Gastrocnemius medialis (tissue), 4 donors: ENCODE data around the gene EVX2. TPM values are rescaled to one million over a fixed set of nuclear protein-coding genes. Genes with fewer than 3 reads are reported as not detected.

Source experiments
- ATAC-seq, 2 donors: fragments of 150-250 bp; one replicate each; pipeline ENCODE4 v1.9.1; 2016
- DNase-seq, 2 donors: peaks; one replicate each; pipeline ENCODE4 v3.0.0-alpha.2; 2019
- H3K27ac ChIP-seq, 4 donors: fragments of 200-600 bp; sonication (generic); 1 replicate in 1 of 4; 2 replicates in 3 of 4; pipeline ENCODE4 v1.5.1; 2016 to 2018; ENCODE audit warnings: mild to moderate bottlenecking in 2 of 4, moderate library complexity in 1 of 4
- H3K27me3 ChIP-seq, 3 donors: fragments of 200-600 bp; sonication (generic) in 2 of 3; 1 replicate in 1 of 3; 2 replicates in 2 of 3; pipeline versions ENCODE4 v1.5.1 to v1.6.0; 2016 to 2019; ENCODE audit warnings: mild to moderate bottlenecking in 1 of 3, moderate library complexity in 1 of 3
- H3K36me3 ChIP-seq, 2 donors: fragments of 200-600 bp; sonication (generic) in 1 of 2; one replicate each; pipeline ENCODE4 v1.5.1; 2017 to 2018
- H3K4me1 ChIP-seq, 2 donors: fragments of 200-600 bp; sonication (generic) in 1 of 2; one replicate each; pipeline ENCODE4 v1.5.1; 2016 to 2017; ENCODE audit warnings: mild to moderate bottlenecking in 2 of 2
- H3K4me3 ChIP-seq, 4 donors: fragments of 200-600 bp; sonication (generic) in 3 of 4; 1 replicate in 1 of 4; 2 replicates in 3 of 4; pipeline ENCODE4 v1.5.1; 2016 to 2019; ENCODE audit warnings: mild to moderate bottlenecking in 2 of 4
- H3K9me3 ChIP-seq, 3 donors: fragments of 200-600 bp; sonication (generic) in 2 of 3; 1 replicate in 1 of 3; 2 replicates in 2 of 3; pipeline ENCODE4 v1.5.1; 2016 to 2019
- CTCF ChIP-seq, 5 experiments: fragments of 450-650 bp in 3 of 5; fragments of 200-600 bp in 2 of 5; sonication (generic) in 2 of 5; IDR thresholded peaks in 4 of 5; conservative IDR thresholded peaks in 1 of 5; 1 replicate in 4 of 5; 2 replicates in 1 of 5; pipeline ENCODE4 v1.5.1; 2016 to 2019; ENCODE audit warnings: antibody characterized with exemption in 5 of 5, mild to moderate bottlenecking in 3 of 5, moderate library complexity in 3 of 5
- POLR2A ChIP-seq, 2 donors: fragments of 450-650 bp; IDR thresholded peaks; one replicate each; pipeline ENCODE4 v1.6.1; 2017; ENCODE audit warnings: antibody characterized with exemption in 2 of 2, mild to moderate bottlenecking in 2 of 2, moderate library complexity in 2 of 2
- in situ Hi-C, 4 donors: fragments of 200-750 bp; cut with MboI; loops; one replicate each; pipeline versions ENCODE4 v1.15.0 to v1.8.0; 2017; ENCODE audit warnings: low sequenced_read_pairs in 4 of 4
- intact Hi-C: fragments of 100-400 bp; cut with DNase I; formaldehyde crosslinking; loops from one replicate; pipeline ENCODE4 v1.15.1; 2023; ENCODE audit warnings: low total_unique reads
- total RNA-seq, 4 donors: library from RNA; depleted of rRNA; stranded (reverse); fragments of >200 nt; gene quantifications; one replicate each; pipeline versions ENCODE4 v1.1.0 to v1.2.3, GENCODE V29; 2016

EVX2 gene
- total RNA-seq, 4 donors from 2014 or later = not detected

DNA sequence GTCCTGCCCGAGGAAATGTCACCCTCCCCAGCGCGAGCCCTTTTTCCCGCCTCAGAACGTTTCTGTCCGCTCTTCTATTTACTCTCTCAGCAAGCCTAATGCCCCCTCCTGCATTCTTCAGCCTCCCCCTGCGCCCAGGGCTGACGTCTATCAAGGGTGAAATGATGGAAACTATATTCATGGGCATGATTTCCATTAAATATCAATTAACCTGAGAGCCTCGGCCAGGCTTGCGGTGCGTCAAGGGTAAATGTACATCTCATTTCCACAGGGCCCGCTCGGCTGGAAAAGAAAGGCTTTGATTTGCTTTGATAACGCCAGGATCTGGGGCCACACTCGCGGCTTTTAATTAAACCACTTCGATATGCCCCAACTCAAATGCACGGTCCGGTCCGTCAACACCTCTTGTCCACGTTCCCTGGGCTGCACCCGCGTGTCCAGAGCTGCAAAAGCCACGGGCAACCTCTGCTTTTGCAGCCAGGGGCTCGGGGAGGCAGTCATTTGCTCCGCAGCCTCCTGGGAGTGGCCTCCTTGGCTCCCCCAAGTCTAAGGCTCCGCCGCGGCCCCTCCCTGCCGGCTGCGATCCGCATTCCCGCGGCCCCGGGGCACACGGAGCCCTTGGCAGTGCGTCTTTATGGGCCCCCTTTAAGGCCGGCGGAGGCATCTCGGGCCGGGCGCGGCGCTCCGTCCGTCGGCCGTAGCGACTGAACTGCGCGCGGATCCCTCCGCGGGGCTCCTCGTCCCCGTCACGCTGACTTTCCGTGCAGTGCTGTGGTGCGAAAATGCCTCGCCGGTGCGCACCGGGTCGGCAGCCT, 45.4 kb upstream of the EVX2 start, which contains the start of gene HOXD8:
Gene HOXD8 (plus strand): TSS at position 724 of the 815 bp plus-strand sequence. CDS start 662 bp downstream, outside the sequence.
- Histone ChIP-seq H3K36me3 (no peaks in the 10 kb centered on the region), H3K9me3 (no peaks in the 10 kb centered on the region), H3K27ac (peak within 1 kb of the TSS; percentile 83 to 95 (median 86)), H3K27me3 (peaks cover 0 to 61% (median 41%) of the 10 kb centered on the region in 3 donors), H3K4me3 (peak within 1 kb of the TSS; percentile 66 to 77 (median 68)), H3K4me1 (peaks cover 3 to 6% of the 10 kb centered on the region in 2 donors)
- DNase-seq (peak; percentile 45 to 61), ATAC-seq (peak; percentile 40 to 45)
- TF ChIP-seq POLR2A (IDR thresholded peaks at IDR 0.05) (peak in 1 of 2 donors; percentile 19), CTCF (IDR thresholded peaks at IDR 0.05 in 4 of 5, conservative IDR thresholded peaks at IDR 0.05 in 1 of 5) (no peak)
- intact Hi-C loops = loop anchor here (2.0 to 10.0 kb wide), 4 partner anchors 426 to 1016 kb away; no protein-coding TSS in a partner anchor
- in situ Hi-C loops = loop anchor here (5.0 to 25.0 kb wide), 8 partner anchors 323 to 1033 kb away; no protein-coding TSS in a partner anchor

GRCh38 chr2:176128172-176128981, 44.6 kb upstream of the EVX2 start:
- intact Hi-C loops (loop anchor here (2.0 to 10.0 kb wide), 4 partner anchors 426 to 1016 kb away; no protein-coding TSS in a partner anchor), in situ Hi-C loops (loop anchor here (5.0 to 25.0 kb wide), 8 partner anchors 324 to 1034 kb away; no protein-coding TSS in a partner anchor)
- Histone ChIP-seq H3K27ac (peak overlapping the region; percentile 83 to 95 (median 86)), H3K4me1 (peaks cover 5 to 6% of the 10 kb centered on the region in 2 donors), H3K4me3 (peak overlapping the region; percentile 57 to 77 (median 68)), H3K27me3 (peaks cover 5 to 64% (median 48%) of the 10 kb centered on the region in 3 donors), H3K9me3 (no peaks in the 10 kb centered on the region), H3K36me3 (no peaks in the 10 kb centered on the region)
- no peak for TF ChIP-seq CTCF (IDR thresholded peaks at IDR 0.05 in 4 of 5, conservative IDR thresholded peaks at IDR 0.05 in 1 of 5)
- no peak for TF ChIP-seq POLR2A (IDR thresholded peaks at IDR 0.05)
- DNase-seq (no peak), ATAC-seq (no peak)

DNA sequence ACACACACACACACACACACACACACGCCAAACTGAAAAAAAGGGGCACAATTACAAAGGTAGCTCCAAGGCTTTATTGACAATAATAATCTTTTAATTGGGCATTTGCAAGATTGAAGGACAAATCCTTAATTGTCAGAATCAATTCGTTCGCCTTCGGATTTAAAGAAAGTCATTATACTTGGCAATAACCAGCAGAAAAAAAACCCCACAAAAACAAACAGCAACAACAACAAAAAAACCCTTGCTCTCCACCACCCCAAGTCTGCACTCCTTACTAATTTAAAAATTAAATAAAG, 44.0 kb upstream of the EVX2 start:
- ATAC-seq (no peak), DNase-seq (no peak)
- no peaks in the 10 kb centered on the region for H3K36me3 ChIP-seq
- TF ChIP-seq POLR2A (IDR thresholded peaks at IDR 0.05) (no peak), CTCF (IDR thresholded peaks at IDR 0.05 in 4 of 5, conservative IDR thresholded peaks at IDR 0.05 in 1 of 5) (no peak)
- peaks cover 6 to 7% of the 10 kb centered on the region in 2 donors for H3K4me1 ChIP-seq
- no peak overlapping the region for H3K4me3 ChIP-seq
- peak overlapping the region in 3 of 4 donors; percentile 83 to 87 (median 85) for H3K27ac ChIP-seq
- peaks cover 7 to 68% (median 51%) of the 10 kb centered on the region in 3 donors for H3K27me3 ChIP-seq
- no peaks in the 10 kb centered on the region for H3K9me3 ChIP-seq
- in situ Hi-C loops (loop anchor here (5.0 to 25.0 kb wide), 8 partner anchors 325 to 1035 kb away; no protein-coding TSS in a partner anchor), intact Hi-C loops (loop anchor here (1.0 to 10.0 kb wide), 6 partner anchors 328 to 1017 kb away; no protein-coding TSS in a partner anchor)

DNA sequence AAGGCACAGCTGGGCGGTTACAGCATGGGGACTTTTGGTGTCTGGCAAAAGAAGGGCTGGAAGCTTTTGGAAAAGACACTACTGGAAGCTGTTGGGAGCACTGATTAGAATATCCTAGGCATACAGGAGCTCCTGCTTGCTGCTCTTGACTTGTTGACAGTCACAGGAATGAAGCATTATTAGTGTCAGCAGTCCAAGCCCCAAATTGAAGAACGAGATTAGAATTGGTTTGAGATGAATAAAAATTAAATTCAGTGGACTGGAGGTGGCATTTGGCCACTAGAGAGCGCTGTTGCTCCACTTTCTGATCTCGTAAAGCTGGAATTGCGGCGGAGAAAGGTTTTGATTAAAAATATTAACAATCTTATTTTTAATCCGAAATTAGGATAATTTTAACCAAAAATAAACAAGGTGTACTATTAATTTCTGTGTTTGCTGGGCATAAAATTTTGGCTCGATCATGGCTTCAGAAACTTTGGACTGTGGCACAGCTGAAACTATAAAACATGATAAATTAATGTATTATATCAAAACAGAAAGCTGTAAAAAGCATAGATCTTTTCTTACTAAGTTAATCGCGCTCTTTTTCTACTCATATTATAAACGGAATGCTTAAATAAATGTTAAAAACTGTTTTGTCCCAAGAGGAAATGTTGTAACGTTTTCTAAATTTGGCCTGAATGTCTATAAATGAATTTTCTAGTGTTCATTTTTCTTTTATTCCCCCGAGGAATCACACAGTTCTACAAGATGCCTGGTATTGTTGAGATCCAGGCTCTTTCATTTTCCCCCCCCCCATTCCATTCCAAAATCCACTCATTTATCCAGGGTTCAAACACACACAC, 43.4 kb upstream of the EVX2 start:
- intact Hi-C loops = loop anchor here (1.0 to 10.0 kb wide), 5 partner anchors 328 to 1018 kb away; no protein-coding TSS in a partner anchor
- in situ Hi-C loops = loop anchor here (5.0 to 25.0 kb wide), 8 partner anchors 325 to 1035 kb away; no protein-coding TSS in a partner anchor
- DNase-seq = peak in 1 of 2 donors; percentile 42

More for the DNA sequence above, 43.4 kb upstream of the EVX2 start:
- no peaks in the 10 kb centered on the region for H3K9me3 ChIP-seq
- TF ChIP-seq CTCF (IDR thresholded peaks at IDR 0.05 in 4 of 5, conservative IDR thresholded peaks at IDR 0.05 in 1 of 5) = peak; percentile 76 to 95 (median 85)
- no peak for TF ChIP-seq POLR2A (IDR thresholded peaks at IDR 0.05)
- H3K27me3 ChIP-seq = peaks cover 11 to 70% (median 55%) of the 10 kb centered on the region in 3 donors
- peak overlapping the region in 3 of 4 donors; percentile 17 to 29 (median 27) for H3K4me3 ChIP-seq
- no peak for ATAC-seq
- peaks cover 6 to 7% of the 10 kb centered on the region in 2 donors for H3K4me1 ChIP-seq
- no peaks in the 10 kb centered on the region for H3K36me3 ChIP-seq
- H3K27ac ChIP-seq = peak overlapping the region in 1 of 4 donors; percentile 87
